Naive B cell (primary cell): Measurements from ENCODE around the gene GCNT3. TPM values are rescaled to one million over a fixed set of nuclear protein-coding genes. Genes with fewer than 3 reads are reported as not detected.
A peak's percentile ranks its signal among the peaks of the same experiment; 100 is the strongest.
"Not testable (repeated sequence)": the region's sequence is repeated elsewhere in the genome, so short reads cannot be mapped to it uniquely, and the experiment has no call there.

Source experiments
- ATAC-seq, 2 donors: fragments of 150-1000 bp; cut with Tn5 transposase; 2 replicates each; pipeline ENCODE4 v1.10.0; 2021; ENCODE audit warnings: low read depth in 2 of 2, mild to moderate bottlenecking in 2 of 2, moderate library complexity in 2 of 2
- DNase-seq: peaks from one replicate; pipeline ENCODE4 v3.0.0; 2022
- H3K27ac Mint-ChIP-seq, 6 donors: one replicate each; pipeline ENCODE4 v1.8.0; 2020 to 2022; ENCODE audit warnings: mild to moderate bottlenecking in 6 of 6, mixed read lengths in 6 of 6, moderate library complexity in 5 of 6, inconsistent platforms in 2 of 6
- H3K27me3 Mint-ChIP-seq, 3 donors: one replicate each; pipeline ENCODE4 v1.8.0; 2021 to 2022; ENCODE audit warnings: mixed read lengths in 3 of 3, mild to moderate bottlenecking in 1 of 3
- H3K36me3 Mint-ChIP-seq, 2 donors: one replicate each; pipeline ENCODE4 v1.8.0; 2020 to 2022; ENCODE audit warnings: mixed read lengths in 2 of 2, inconsistent platforms in 1 of 2, mild to moderate bottlenecking in 1 of 2
- H3K4me1 Mint-ChIP-seq, 3 donors: one replicate each; pipeline ENCODE4 v1.8.0; 2020 to 2022; ENCODE audit warnings: mixed read lengths in 3 of 3, inconsistent platforms in 1 of 3, mild to moderate bottlenecking in 1 of 3, moderate library complexity in 1 of 3
- H3K4me3 Mint-ChIP-seq, 8 donors: one replicate each; pipeline ENCODE4 v1.8.0; 2020 to 2022; ENCODE audit warnings: mild to moderate bottlenecking in 8 of 8, mixed read lengths in 8 of 8, moderate library complexity in 8 of 8, inconsistent platforms in 2 of 8
- H3K9me3 Mint-ChIP-seq, 7 donors: one replicate each; pipeline ENCODE4 v1.8.0; 2020 to 2022; ENCODE audit warnings: mixed read lengths in 7 of 7, mild to moderate bottlenecking in 5 of 7, inconsistent platforms in 2 of 7, moderate library complexity in 1 of 7
- polyA plus RNA-seq, 6 donors: library from polyadenylated mRNA; unstranded; fragments of 300-500 nt; fragmentation: Illumina TruSeq; gene quantifications; one replicate each; pipeline ENCODE4 v1.2.3, GENCODE V29; 2021; ENCODE audit warnings: low read depth in 6 of 6

GCNT3 gene
- polyA plus RNA-seq, 6 donors from 2014 or later: not detected

- H3K9me3 Mint-ChIP-seq: no peaks in the 10 kb centered on the region
- peaks cover 0 to 3% (median 0%) of the 10 kb centered on the region in 3 donors for H3K4me1 Mint-ChIP-seq
- H3K27me3 Mint-ChIP-seq: peaks cover 22 to 36% (median 27%) of the 10 kb centered on the region in 3 donors
- no peaks in the 10 kb centered on the region for H3K36me3 Mint-ChIP-seq
- no peak overlapping the region for H3K27ac Mint-ChIP-seq
- no peak overlapping the region for H3K4me3 Mint-ChIP-seq
- ATAC-seq: no peak
- DNase-seq: no peak
Measured at GRCh38 chr15:59595434-59595915, 16.1 kb upstream of the GCNT3 start.

GRCh38 chr15:59596640-59597039 lies 14.9 kb upstream of the GCNT3 start:
- Mint-ChIP-seq H3K27me3 (peaks cover 14 to 40% (median 28%) of the 10 kb centered on the region in 3 donors), H3K4me1 (no peaks in the 10 kb centered on the region), H3K9me3 (peaks cover 0 to 6% (median 4%) of the 10 kb centered on the region in 7 donors), H3K4me3 (no peak overlapping the region), H3K36me3 (peaks cover 0 to 6% of the 10 kb centered on the region in 2 donors), H3K27ac (no peak overlapping the region)
- DNase-seq: no peak
- ATAC-seq: no peak

- H3K4me3 Mint-ChIP-seq: no peak overlapping the region
- peaks cover under 1 to 10% (median 7%) of the 10 kb centered on the region in 7 donors for H3K9me3 Mint-ChIP-seq
- H3K27ac Mint-ChIP-seq: no peak overlapping the region
- ATAC-seq: no peak
- H3K4me1 Mint-ChIP-seq: no peaks in the 10 kb centered on the region
- H3K27me3 Mint-ChIP-seq: peaks cover 21 to 40% (median 30%) of the 10 kb centered on the region in 3 donors
- no peak for DNase-seq
- H3K36me3 Mint-ChIP-seq: peaks cover 6 to 8% of the 10 kb centered on the region in 2 donors
Measured at GRCh38 chr15:59598461-59598860, 13.1 kb upstream of the GCNT3 start.

GRCh38 chr15:59605994-59606393 lies 5.6 kb upstream of the GCNT3 start:
- H3K4me3 Mint-ChIP-seq: no peak overlapping the region
- no peak overlapping the region for H3K27ac Mint-ChIP-seq
- H3K4me1 Mint-ChIP-seq: peaks cover 0 to 1% (median under 1%) of the 10 kb centered on the region in 3 donors
- no peak for ATAC-seq
- H3K9me3 Mint-ChIP-seq: peaks cover 6 to 19% (median 16%) of the 10 kb centered on the region in 7 donors
- DNase-seq: no peak
- peaks cover 10 to 28% (median 20%) of the 10 kb centered on the region in 3 donors for H3K27me3 Mint-ChIP-seq
- H3K36me3 Mint-ChIP-seq: peaks cover 14 to 18% of the 10 kb centered on the region in 2 donors

GRCh38 chr15:59609730-59610712 lies 1.6 kb upstream of the GCNT3 start:
- H3K27me3 Mint-ChIP-seq: peaks cover 3 to 37% (median 20%) of the 10 kb centered on the region in 3 donors
- H3K4me1 Mint-ChIP-seq: peaks cover 11 to 19% (median 12%) of the 10 kb centered on the region in 3 donors
- peaks cover 0 to 8% of the 10 kb centered on the region in 2 donors for H3K36me3 Mint-ChIP-seq
- ATAC-seq (no peak), DNase-seq (no peak)
- no peak overlapping the region for H3K4me3 Mint-ChIP-seq
- peaks cover 0 to 9% (median 0%) of the 10 kb centered on the region in 7 donors for H3K9me3 Mint-ChIP-seq
- H3K27ac Mint-ChIP-seq: peak overlapping the region in 2 of 6 donors; percentile 56

- Mint-ChIP-seq H3K9me3 (peaks cover 0 to 9% (median 2%) of the 10 kb centered on the region in 7 donors), H3K4me1 (peaks cover 20 to 34% (median 26%) of the 10 kb centered on the region in 3 donors), H3K27ac (no peak overlapping the region), H3K36me3 (peaks cover 0 to 8% of the 10 kb centered on the region in 2 donors), H3K27me3 (peaks cover 8 to 31% (median 31%) of the 10 kb centered on the region in 3 donors), H3K4me3 (peak overlapping the region in 2 of 8 donors; percentile 22 to 35)
- no peak for ATAC-seq
- DNase-seq: no peak
Measured at GRCh38 chr15:59614153-59614552, 2.6 kb downstream of the GCNT3 start.

- peaks cover 0 to 5% (median 0%) of the 10 kb centered on the region in 7 donors for H3K9me3 Mint-ChIP-seq
- peaks cover 8 to 37% (median 32%) of the 10 kb centered on the region in 3 donors for H3K27me3 Mint-ChIP-seq
- peaks cover 20 to 34% (median 26%) of the 10 kb centered on the region in 3 donors for H3K4me1 Mint-ChIP-seq
- ATAC-seq (no peak), DNase-seq (no peak)
- peak overlapping the region in 5 of 8 donors; percentile 54 to 77 (median 63) for H3K4me3 Mint-ChIP-seq
- H3K27ac Mint-ChIP-seq: peak overlapping the region in 4 of 6 donors; percentile 66 to 93 (median 80)
- H3K36me3 Mint-ChIP-seq: peaks cover 0 to 8% of the 10 kb centered on the region in 2 donors
Measured at GRCh38 chr15:59615661-59616060, 4.1 kb downstream of the GCNT3 start.

GRCh38 chr15:59616379-59616778 lies 4.8 kb downstream of the GCNT3 start:
- no peak for DNase-seq
- no peak for ATAC-seq
- peak overlapping the region in 1 of 8 donors; percentile 42 for H3K4me3 Mint-ChIP-seq
- peaks cover 8 to 34% (median 26%) of the 10 kb centered on the region in 3 donors for H3K27me3 Mint-ChIP-seq
- H3K36me3 Mint-ChIP-seq: peaks cover 0 to 2% of the 10 kb centered on the region in 2 donors
- peaks cover 15 to 30% (median 21%) of the 10 kb centered on the region in 3 donors for H3K4me1 Mint-ChIP-seq
- H3K9me3 Mint-ChIP-seq: peaks cover 0 to 2% (median 0%) of the 10 kb centered on the region in 7 donors
- peak overlapping the region in 2 of 6 donors; percentile 79 to 84 for H3K27ac Mint-ChIP-seq

GRCh38 chr15:59618406-59618805 lies 6.8 kb downstream of the GCNT3 start:
- H3K36me3 Mint-ChIP-seq: no peaks in the 10 kb centered on the region
- H3K4me1 Mint-ChIP-seq: peaks cover 13 to 28% (median 17%) of the 10 kb centered on the region in 3 donors
- no peak for DNase-seq
- peaks cover 8 to 26% (median 10%) of the 10 kb centered on the region in 3 donors for H3K27me3 Mint-ChIP-seq
- H3K9me3 Mint-ChIP-seq: peaks cover 0 to 2% (median 0%) of the 10 kb centered on the region in 7 donors
- H3K4me3 Mint-ChIP-seq: no peak overlapping the region
- H3K27ac Mint-ChIP-seq: no peak overlapping the region
- ATAC-seq: no peak

- ATAC-seq (peak; percentile 80 to 86), DNase-seq (peak; percentile 24)
- no peak overlapping the region for H3K27ac Mint-ChIP-seq
Measured at GRCh38 chr15:59622289-59622688, 10.7 kb downstream of the GCNT3 start.

GRCh38 chr15:59632714-59633113 lies 21.1 kb downstream of the GCNT3 start:
- ATAC-seq (no peak), DNase-seq (no peak)
- H3K27ac Mint-ChIP-seq: no peak overlapping the region
- H3K4me1 Mint-ChIP-seq: peaks cover 0 to 8% (median 0%) of the 10 kb centered on the region in 3 donors
- no peaks in the 10 kb centered on the region for H3K9me3 Mint-ChIP-seq
- no peak overlapping the region for H3K4me3 Mint-ChIP-seq
- no peaks in the 10 kb centered on the region for H3K36me3 Mint-ChIP-seq
- no peaks in the 10 kb centered on the region for H3K27me3 Mint-ChIP-seq

More at GRCh38 chr15:59622289-59622688, 10.7 kb downstream of the GCNT3 start:
- H3K4me1 Mint-ChIP-seq: peaks cover 0 to 3% (median 0%) of the 10 kb centered on the region in 3 donors
- H3K36me3 Mint-ChIP-seq: no peaks in the 10 kb centered on the region
- no peak overlapping the region for H3K4me3 Mint-ChIP-seq
- peaks cover 9 to 22% (median 10%) of the 10 kb centered on the region in 3 donors for H3K27me3 Mint-ChIP-seq
- no peaks in the 10 kb centered on the region for H3K9me3 Mint-ChIP-seq

GRCh38 chr15:59636184-59636583 lies 24.6 kb downstream of the GCNT3 start:
- H3K4me3 Mint-ChIP-seq: no peak overlapping the region
- DNase-seq: no peak
- H3K4me1 Mint-ChIP-seq: peaks cover 0 to 8% (median 0%) of the 10 kb centered on the region in 3 donors
- no peaks in the 10 kb centered on the region for H3K27me3 Mint-ChIP-seq
- no peaks in the 10 kb centered on the region for H3K9me3 Mint-ChIP-seq
- no peaks in the 10 kb centered on the region for H3K36me3 Mint-ChIP-seq
- no peak for ATAC-seq
- H3K27ac Mint-ChIP-seq: no peak overlapping the region

- DNase-seq, H3K4me3 Mint-ChIP-seq, H3K9me3 Mint-ChIP-seq, ATAC-seq, H3K27me3 Mint-ChIP-seq, H3K4me1 Mint-ChIP-seq, H3K36me3 Mint-ChIP-seq: not testable (repeated sequence)
- H3K27ac Mint-ChIP-seq: peak overlapping the region in 1 of 6 donors; percentile 47
Measured at GRCh38 chr15:59637507-59637906, 25.9 kb downstream of the GCNT3 start.
